Ascending aorta (tissue), 2 donors: Measurements from ENCODE around the gene CATSPERD. TPM values are rescaled to one million over a fixed set of nuclear protein-coding genes. Genes with fewer than 3 reads are reported as not detected.

Experiments
- DNase-seq, 2 donors: peaks; one replicate each; pipeline ENCODE4 v3.0.0-alpha.2; 2019; ENCODE audit warnings: low spot score in 2 of 2
- H3K27ac ChIP-seq, 2 donors: fragments of 200-600 bp; sonication (generic); one replicate each; pipeline ENCODE4 v1.5.1; 2016 to 2017; ENCODE audit warnings: mild to moderate bottlenecking in 1 of 2
- H3K27me3 ChIP-seq: fragments of 200-600 bp; sonication (generic); one replicate; pipeline ENCODE4 v1.5.1; 2017
- H3K36me3 ChIP-seq, 2 donors: fragments of 200-600 bp; sonication (generic); one replicate each; pipeline ENCODE4 v1.5.1; 2016
- H3K4me1 ChIP-seq, 2 donors: fragments of 200-600 bp; sonication (generic); one replicate each; pipeline ENCODE4 v1.5.1; 2016 to 2017; ENCODE audit warnings: mild to moderate bottlenecking in 1 of 2
- H3K4me3 ChIP-seq, 2 donors: fragments of 200-600 bp; sonication (generic); one replicate each; pipeline ENCODE4 v1.5.1; 2016 to 2017; ENCODE audit warnings: mild to moderate bottlenecking in 1 of 2
- H3K9me3 ChIP-seq, 2 donors: fragments of 200-600 bp; sonication (generic); one replicate each; pipeline ENCODE4 v1.5.1; 2016
- intact Hi-C: fragments of 100-400 bp; cut with DNase I; formaldehyde crosslinking; loops from one replicate; pipeline ENCODE4 v1.15.1; 2023
- total RNA-seq: library from RNA; depleted of rRNA; stranded (reverse); fragments of >200 nt; gene quantifications from one replicate; pipeline ENCODE4 v1.1.0, GENCODE V29; 2016
- TF ChIP-seq, protein P1 (sequence below), 3 experiments: fragments of 200-600 bp in 2 of 3; fragments of 450-650 bp in 1 of 3; sonication (generic) in 2 of 3; IDR thresholded peaks; one replicate each; pipeline ENCODE4 v1.5.1; 2016 to 2019; ENCODE audit warnings: antibody characterized with exemption in 3 of 3, mild to moderate bottlenecking in 1 of 3, moderate library complexity in 1 of 3

Gene CATSPERD
- total RNA-seq, 1 donor from 2014 or later: not detected

DNA sequence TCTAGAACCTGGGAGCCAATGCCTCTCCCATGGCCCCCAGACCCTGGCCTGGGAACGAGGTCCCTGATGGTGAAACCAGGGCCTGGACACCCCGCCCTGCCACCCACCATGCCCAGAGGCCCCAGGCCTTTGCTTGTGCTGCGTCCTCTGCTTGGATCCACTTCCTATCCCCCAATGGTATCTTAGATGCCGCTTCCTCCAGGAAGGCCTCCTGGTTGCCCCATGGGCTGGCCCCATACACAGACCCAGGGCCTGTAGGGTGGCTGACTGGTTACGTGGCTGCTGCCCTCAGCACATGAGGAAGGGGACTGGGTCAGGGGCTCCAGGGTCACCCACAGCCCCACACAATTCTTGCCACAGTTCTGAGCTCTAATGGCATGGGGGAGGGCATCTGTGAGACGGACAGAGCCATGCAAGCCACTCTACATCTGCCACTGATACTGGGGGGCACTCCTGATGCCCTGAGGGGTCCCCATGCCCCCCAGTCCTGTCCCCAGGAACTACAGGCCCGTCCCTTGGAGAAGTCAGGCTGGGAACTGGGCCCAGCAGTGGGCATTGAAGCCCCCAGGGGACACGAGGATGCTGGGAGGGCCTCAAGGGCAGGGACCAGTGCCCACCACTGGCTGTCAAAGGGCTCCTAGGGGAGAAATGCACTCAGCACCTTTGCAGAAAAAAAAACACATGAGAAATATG lies 25.3 kb upstream of the CATSPERD start:
- intact Hi-C loops: no loop called here
- H3K9me3 ChIP-seq: no peaks in the 10 kb centered on the region
- DNase-seq: no peak
- H3K27ac ChIP-seq: no peak overlapping the region
- no peak overlapping the region for H3K4me3 ChIP-seq
- no peaks in the 10 kb centered on the region for H3K27me3 ChIP-seq
- peaks cover 5 to 11% of the 10 kb centered on the region in 2 donors for H3K4me1 ChIP-seq
- TF ChIP-seq, protein P1, sequence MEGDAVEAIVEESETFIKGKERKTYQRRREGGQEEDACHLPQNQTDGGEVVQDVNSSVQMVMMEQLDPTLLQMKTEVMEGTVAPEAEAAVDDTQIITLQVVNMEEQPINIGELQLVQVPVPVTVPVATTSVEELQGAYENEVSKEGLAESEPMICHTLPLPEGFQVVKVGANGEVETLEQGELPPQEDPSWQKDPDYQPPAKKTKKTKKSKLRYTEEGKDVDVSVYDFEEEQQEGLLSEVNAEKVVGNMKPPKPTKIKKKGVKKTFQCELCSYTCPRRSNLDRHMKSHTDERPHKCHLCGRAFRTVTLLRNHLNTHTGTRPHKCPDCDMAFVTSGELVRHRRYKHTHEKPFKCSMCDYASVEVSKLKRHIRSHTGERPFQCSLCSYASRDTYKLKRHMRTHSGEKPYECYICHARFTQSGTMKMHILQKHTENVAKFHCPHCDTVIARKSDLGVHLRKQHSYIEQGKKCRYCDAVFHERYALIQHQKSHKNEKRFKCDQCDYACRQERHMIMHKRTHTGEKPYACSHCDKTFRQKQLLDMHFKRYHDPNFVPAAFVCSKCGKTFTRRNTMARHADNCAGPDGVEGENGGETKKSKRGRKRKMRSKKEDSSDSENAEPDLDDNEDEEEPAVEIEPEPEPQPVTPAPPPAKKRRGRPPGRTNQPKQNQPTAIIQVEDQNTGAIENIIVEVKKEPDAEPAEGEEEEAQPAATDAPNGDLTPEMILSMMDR (IDR thresholded peaks at IDR 0.05): no peak
- peaks cover 77 to 78% of the 10 kb centered on the region in 2 donors for H3K36me3 ChIP-seq

GRCh38 chr19:5695649-5696195 lies 24.7 kb upstream of the CATSPERD start:
- intact Hi-C loops: no loop called here
- Histone ChIP-seq H3K27ac (no peak overlapping the region), H3K4me1 (peaks cover 5 to 10% of the 10 kb centered on the region in 2 donors), H3K36me3 (peaks cover 83 to 84% of the 10 kb centered on the region in 2 donors), H3K9me3 (no peaks in the 10 kb centered on the region), H3K4me3 (no peak overlapping the region), H3K27me3 (no peaks in the 10 kb centered on the region)
- TF ChIP-seq, protein P1 (IDR thresholded peaks at IDR 0.05): no peak
- DNase-seq: no peak

GRCh38 chr19:5696196-5697021 lies 24.0 kb upstream of the CATSPERD start:
- Histone ChIP-seq H3K4me3 (no peak overlapping the region), H3K36me3 (peaks cover 86 to 90% of the 10 kb centered on the region in 2 donors), H3K27me3 (no peaks in the 10 kb centered on the region), H3K4me1 (peaks cover 0 to 4% of the 10 kb centered on the region in 2 donors), H3K9me3 (no peaks in the 10 kb centered on the region), H3K27ac (no peak overlapping the region)
- TF ChIP-seq, protein P1 (IDR thresholded peaks at IDR 0.05): no peak
- no peak for DNase-seq
- intact Hi-C loops: no loop called here

DNA sequence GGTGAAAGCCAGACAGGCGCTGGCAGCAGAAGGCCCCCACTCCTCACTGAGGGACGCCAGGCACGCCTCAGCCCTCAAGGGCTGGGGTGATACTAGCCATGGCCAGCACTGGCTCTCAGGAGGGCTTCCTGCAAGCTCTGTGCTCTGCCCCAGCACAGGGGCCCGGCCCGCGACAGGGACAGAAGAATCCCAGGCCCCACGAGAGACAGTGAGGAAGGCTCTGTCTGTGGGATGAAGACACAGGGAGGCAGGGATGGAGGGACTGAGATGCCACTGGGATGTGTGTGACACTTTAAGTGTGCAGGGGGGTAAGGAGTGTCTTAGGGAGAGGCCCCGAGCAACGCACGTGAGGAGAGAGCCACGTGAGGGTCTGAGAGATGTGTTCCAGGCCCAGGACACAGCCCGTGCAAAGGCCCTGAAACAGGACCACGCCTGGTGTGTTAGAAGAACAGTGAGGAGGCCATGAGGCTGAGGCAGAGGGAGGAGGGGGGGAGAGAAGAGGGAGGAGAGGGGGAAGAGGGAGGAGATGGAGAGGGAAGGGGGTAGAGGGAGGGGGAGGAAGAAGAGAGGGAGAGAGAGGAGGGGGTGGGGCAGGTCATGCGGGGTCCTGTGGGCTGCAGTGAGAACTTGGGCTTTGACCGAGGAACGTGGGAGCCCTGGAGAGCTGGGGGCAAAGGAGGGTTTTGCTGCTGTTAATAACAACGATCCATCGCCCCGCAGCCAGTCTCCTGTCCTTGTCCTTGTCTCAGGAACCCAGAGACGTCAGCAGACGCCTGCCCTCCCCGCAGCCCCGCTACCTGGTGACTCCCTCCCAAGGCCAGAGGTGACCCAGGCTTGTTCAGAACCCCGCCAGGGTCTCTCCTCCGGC lies 23.2 kb upstream of the CATSPERD start:
- H3K9me3 ChIP-seq: no peaks in the 10 kb centered on the region
- peaks cover 81 to 85% of the 10 kb centered on the region in 2 donors for H3K36me3 ChIP-seq
- H3K27ac ChIP-seq: no peak overlapping the region
- intact Hi-C loops: no loop called here
- no peak overlapping the region for H3K4me3 ChIP-seq
- no peaks in the 10 kb centered on the region for H3K4me1 ChIP-seq
- H3K27me3 ChIP-seq: no peaks in the 10 kb centered on the region
- DNase-seq: no peak
- TF ChIP-seq, protein P1 (IDR thresholded peaks at IDR 0.05): no peak
